KOPT-K1 (cell line): ENCODE data around the gene PUM2.
A peak's percentile ranks its signal among the peaks of the same experiment; 100 is the strongest.

ENCODE experiments used
- H3K27ac ChIP-seq: fragments of 200-600 bp; sonication (generic); 2 replicates; pipeline ENCODE4 v1.5.1; 2016; ENCODE audit warnings: antibody characterized with exemption, mild to moderate bottlenecking, low read depth, low read length; ENCODE audit not compliant: poor library complexity, severe bottlenecking
- H3K36me3 ChIP-seq: fragments of 200-600 bp; sonication (generic); 2 replicates; pipeline ENCODE4 v1.5.1; 2017; ENCODE audit warnings: antibody characterized with exemption, mild to moderate bottlenecking, low read length, moderate library complexity; ENCODE audit not compliant: insufficient read depth
- H3K9me3 ChIP-seq: fragments of 200-600 bp; sonication (generic); 2 replicates; pipeline ENCODE4 v1.5.1; 2017; ENCODE audit warnings: antibody characterized with exemption, low read length, mild to moderate bottlenecking; ENCODE audit not compliant: insufficient read depth, poor library complexity, severe bottlenecking

Gene PUM2, protein sequence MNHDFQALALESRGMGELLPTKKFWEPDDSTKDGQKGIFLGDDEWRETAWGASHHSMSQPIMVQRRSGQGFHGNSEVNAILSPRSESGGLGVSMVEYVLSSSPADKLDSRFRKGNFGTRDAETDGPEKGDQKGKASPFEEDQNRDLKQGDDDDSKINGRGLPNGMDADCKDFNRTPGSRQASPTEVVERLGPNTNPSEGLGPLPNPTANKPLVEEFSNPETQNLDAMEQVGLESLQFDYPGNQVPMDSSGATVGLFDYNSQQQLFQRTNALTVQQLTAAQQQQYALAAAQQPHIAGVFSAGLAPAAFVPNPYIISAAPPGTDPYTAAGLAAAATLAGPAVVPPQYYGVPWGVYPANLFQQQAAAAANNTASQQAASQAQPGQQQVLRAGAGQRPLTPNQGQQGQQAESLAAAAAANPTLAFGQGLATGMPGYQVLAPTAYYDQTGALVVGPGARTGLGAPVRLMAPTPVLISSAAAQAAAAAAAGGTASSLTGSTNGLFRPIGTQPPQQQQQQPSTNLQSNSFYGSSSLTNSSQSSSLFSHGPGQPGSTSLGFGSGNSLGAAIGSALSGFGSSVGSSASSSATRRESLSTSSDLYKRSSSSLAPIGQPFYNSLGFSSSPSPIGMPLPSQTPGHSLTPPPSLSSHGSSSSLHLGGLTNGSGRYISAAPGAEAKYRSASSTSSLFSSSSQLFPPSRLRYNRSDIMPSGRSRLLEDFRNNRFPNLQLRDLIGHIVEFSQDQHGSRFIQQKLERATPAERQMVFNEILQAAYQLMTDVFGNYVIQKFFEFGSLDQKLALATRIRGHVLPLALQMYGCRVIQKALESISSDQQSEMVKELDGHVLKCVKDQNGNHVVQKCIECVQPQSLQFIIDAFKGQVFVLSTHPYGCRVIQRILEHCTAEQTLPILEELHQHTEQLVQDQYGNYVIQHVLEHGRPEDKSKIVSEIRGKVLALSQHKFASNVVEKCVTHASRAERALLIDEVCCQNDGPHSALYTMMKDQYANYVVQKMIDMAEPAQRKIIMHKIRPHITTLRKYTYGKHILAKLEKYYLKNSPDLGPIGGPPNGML

DNA sequence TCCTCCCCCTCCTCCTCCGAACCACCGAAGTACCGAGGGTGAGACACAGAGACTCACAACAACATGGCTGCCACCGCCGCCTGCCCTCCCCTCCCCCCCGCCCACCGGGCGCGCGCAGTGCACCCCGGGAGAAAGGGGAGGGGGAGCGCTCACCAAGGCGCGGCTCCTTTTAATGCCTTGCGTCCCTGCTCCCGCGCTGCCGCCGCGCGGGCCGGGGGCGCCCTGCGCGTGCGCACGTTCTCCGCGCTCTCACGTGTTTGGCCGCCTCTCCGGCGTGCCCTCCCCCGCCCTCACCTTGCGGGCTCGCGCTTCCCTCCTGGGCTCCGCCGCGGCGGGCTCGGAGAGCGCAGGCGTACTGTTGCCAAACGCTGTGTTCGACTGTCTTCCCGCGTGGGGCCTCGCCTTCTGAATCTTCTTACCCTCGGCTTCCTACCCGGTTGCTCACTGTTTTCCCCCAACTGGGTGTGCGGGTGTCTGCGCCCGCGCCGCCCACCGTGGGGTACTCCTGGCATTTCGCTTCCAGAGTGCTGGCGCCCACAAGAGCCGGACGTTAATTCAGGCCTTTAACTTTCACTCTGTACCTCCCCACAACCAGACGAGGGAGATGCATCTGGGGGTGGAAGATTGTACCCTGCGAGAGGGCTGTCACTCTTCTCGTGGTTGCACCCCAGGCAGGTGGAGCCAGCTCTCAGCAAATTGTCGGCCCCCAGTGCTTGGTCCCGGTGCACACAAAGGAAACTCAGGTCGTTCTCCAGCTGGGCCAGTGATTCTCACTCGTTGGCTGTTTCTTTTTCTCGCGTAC, at the start of gene PUM2:
PUM2 (minus strand) TSS at position 92 of the 802 bp plus-strand sequence. CDS start 23,484 bp downstream, outside the sequence.
- H3K36me3 ChIP-seq = peaks cover 24% of the 10 kb centered on the region
- H3K27ac ChIP-seq = peak within 1 kb of the TSS; percentile 98
- H3K9me3 ChIP-seq = no peaks in the 10 kb centered on the region

DNA sequence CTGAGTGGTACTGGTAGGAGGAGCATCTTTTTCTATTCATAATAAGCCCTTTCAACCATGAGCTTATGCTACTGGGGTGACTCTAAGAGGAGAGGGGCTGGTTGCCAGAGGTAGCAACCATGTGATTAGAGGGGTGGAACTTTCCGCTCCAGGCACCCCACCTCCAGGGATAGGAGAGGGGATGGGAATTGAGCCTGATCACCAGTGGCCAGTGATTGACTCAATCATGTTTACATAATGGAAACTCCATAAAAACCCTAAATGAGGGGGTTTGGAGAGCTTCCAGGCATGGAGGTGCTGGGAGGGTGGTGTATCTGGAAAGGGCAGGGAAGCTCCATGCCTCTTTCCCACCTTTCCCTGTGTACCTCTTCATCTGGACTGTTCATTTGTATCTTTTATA, 49.7 kb upstream of the PUM2 start:
- Histone ChIP-seq H3K36me3 (no peaks in the 10 kb centered on the region), H3K9me3 (no peaks in the 10 kb centered on the region), H3K27ac (no peak overlapping the region)

DNA sequence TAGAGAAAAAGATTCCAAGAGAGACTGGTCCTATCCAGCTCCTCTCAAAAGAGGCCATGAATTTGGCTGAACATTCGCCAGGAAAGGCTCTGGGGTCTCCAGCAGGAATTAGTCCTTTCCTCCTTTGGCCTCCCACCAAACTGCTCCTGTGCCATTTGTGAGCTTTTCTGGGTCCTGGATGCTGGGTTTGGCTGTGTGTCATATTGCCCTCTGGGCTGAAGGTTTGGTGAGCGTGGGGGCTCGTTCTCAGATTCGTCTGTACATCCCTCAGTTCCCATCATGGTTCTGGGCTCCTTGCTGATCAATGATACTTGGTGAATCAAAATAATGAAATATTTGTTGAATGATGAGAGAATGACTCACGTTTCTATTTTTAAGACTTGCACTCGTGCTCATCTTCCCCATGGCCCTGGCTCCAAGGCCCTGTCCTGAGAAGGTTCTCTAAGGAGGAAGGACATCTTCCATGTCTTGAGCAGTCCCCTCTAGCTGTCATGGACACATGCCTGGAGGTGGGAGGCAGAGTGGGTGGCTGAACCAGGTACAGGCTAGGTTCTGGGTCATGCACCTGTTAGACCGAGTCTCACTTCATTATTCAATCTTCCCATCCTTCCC, 48.4 kb upstream of the PUM2 start:
- Histone ChIP-seq H3K27ac (no peak overlapping the region), H3K9me3 (no peaks in the 10 kb centered on the region), H3K36me3 (no peaks in the 10 kb centered on the region)

DNA sequence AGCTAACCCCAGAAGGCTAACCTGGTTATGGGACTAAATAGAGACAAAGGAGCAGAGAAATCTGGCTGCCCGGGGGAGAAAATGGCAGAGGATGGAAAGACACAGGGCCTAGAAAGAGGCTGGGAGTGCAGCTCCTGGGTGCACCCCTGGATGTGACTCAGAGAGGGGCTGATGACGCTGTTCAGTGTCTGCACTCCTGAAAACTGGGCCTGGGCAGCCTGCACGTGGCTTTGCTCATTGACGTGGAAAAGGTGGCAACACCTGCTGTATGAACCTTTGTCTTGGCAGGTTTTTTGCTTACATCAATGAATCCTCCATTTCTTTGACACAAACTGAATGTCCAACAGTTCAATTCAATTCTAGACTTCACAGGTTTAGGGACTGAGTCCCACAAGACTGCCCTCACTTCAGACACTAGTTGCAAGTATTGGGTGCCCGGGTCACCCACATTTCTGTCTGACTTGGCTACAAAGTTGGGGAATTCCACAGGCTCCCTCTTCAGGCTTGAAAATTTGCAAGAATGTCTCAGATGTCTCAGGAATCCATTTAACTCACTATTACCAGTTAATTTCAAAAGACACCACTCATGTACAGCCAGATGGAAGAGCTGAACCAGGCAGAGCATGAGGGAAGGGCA, 47.3 kb upstream of the PUM2 start:
- H3K27ac ChIP-seq = no peak overlapping the region
- no peaks in the 10 kb centered on the region for H3K9me3 ChIP-seq
- no peaks in the 10 kb centered on the region for H3K36me3 ChIP-seq

DNA sequence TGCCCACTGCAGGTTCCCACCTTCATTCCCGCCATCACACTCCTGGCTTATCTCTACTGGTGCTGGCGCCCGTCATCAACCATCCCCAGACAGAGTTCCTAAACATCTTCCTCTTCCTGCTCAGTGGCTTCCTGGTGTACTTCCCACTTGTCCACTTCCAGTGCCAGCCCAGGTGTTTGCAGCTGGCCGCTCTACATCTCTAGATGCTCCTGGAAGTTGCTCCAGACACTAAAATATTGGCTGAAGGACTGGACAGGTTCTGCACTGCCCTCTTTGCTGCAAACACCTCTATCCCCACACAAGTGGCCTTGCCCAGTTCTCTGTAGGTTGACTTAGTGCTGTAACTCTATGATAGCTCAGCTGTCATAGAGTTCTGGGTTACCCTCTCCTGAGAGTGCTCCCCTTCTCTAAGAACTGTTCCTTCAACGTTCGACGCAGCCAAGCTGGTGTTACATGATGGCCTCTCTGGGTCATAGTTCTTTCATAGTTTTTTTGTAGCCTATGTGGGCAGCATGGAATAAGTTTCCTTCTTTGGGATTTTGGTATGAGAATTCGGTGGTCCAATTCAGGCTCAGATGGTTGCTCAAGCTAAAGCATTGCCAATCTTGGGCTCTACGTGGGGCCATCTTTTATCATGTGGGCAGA, 45.8 kb upstream of the PUM2 start:
- Histone ChIP-seq H3K9me3 (no peaks in the 10 kb centered on the region), H3K27ac (no peak overlapping the region), H3K36me3 (no peaks in the 10 kb centered on the region)

DNA sequence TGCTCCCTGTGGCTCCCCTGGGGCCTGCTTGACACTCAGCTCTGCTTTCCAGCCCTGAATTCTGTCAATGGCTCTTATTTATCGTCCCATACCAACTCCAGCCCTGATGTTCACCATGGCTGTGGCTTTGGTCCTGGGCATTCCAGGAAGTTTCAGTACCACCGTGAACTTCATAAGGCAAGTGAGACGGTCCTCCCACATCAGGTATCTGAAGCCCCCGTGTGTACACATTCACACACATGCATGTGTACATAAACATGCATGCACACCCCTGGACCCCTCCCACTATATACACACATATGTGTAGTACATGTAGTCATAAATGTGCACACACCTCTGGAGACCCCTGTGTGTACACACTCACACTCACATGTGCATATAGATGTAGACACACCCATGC, 43.3 kb upstream of the PUM2 start:
- H3K9me3 ChIP-seq = no peaks in the 10 kb centered on the region
- H3K36me3 ChIP-seq = no peaks in the 10 kb centered on the region
- H3K27ac ChIP-seq = no peak overlapping the region

DNA sequence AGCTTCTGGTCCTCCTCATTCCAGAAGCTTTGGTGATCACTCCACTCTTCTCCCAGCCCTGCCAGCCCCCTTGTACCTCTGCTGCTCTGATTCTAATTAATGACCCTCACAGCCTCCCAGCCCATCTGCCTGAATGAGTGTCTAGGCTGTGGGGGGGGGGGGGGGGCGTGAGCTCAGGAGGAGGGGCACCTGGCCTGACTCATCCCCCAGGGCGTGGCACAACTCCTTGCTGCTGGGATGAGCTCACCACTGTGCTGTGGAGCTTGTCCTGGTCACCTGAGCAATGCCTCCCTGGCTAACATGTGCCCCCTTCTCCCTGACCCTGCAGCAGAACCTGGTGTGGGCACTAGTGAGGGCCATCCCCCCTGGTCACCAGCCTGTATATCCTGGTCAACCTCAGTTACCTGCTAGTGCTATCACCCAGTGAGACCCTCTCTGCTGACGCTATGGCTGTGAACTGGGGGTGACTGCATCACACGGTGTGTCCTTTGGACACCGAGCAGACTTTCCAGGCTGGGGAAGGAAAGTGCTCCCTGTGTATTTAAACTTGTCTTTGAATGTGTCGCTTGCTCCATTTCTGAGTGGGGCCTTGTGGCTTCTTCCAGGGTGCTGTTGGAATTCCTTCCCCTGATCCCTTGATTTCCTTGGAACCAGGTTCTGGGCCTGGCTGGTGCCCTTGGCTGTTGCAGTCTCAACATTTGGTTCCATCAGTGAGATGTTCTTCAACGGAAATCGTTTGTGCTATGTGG, 41.5 kb upstream of the PUM2 start:
- Histone ChIP-seq H3K27ac (no peak overlapping the region), H3K9me3 (no peaks in the 10 kb centered on the region), H3K36me3 (no peaks in the 10 kb centered on the region)

DNA sequence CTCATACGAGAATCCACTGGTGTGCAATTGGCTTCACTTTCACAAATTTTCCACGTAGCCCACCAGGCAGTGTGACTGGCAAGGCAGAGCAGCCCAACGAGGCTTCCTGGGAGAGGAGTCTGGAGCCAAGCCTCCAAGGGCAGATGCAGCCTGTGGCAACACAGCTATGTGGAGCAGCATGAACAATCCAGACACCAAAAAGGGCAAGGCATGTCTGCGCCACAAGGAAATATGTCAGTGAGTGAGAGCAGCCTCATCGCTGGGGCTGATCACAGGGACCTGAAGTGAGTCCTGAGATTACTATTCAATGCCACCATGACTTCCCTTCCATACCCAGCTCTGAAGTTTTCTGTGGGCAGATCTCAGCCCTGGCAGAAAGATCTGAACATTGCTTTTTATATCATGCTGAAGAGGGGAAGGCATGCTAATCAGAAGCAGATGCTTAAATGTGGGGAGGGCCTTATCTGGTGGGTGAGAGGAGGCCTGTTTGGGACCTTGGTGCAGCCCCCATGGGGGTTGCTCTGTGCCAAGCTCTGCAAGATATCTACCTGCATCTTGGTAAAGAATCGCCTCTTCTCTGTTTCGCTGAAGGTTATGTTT, 40.0 kb upstream of the PUM2 start:
- H3K9me3 ChIP-seq = no peaks in the 10 kb centered on the region
- H3K27ac ChIP-seq = no peak overlapping the region
- H3K36me3 ChIP-seq = no peaks in the 10 kb centered on the region

DNA sequence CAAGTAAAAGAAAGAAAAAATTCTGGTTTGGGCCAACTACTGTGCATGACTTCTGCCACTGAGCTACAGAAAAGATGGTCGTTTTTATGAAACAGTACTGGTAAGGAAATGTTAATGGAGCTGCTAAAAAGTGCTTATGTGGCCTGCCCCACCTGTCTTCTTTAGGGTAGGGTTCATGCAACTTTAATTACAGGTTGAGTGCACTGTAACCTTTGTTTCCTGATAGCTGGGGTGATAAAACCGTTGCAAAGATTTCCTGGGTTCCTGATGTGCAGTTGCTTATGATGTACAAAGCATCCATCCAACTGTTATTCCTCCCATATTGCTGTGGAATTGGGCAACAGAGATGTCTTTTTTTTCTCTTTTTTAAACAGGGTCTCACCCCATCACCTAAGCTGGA, 34.3 kb upstream of the PUM2 start:
- H3K27ac ChIP-seq = no peak overlapping the region
- H3K9me3 ChIP-seq = no peaks in the 10 kb centered on the region
- no peaks in the 10 kb centered on the region for H3K36me3 ChIP-seq

DNA sequence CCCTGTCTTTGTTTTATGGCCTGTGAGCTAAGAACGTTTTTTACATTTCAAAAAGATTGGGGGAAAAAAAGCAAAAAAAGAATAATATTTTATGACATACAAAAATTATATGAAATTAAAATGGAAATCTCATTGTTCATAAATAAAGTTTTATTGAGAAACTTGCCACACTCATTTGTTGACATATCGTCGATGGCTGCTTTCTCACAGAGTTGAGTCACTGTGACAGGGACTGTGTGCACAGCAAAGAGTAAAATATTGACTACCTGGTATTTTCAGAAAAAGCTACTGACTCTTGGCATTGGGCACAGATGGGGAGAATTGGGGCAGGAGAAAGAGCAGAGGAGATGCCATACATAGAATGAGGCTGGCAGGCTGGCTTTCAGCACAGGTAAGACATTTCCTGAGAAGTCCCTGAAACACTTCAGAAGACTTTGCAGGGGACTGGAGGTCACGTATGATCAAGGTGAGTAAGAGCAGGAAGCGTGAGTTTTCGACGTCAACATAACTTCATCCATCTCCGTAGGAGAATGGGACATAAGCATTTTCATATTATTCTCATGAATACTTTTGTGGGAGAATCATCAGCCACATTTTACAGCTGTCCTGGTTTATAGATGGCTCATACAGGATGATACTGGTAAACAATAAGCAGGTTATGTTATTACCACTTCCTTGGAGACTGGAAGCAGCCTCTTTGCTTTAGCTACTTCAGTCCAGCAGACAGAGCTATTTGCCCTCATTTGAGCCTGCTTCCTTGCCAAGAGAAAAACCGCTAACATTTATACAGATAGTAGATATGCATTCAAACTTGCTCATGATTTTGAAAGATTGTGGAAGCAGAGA, 32.5 kb upstream of the PUM2 start:
- Histone ChIP-seq H3K27ac (no peak overlapping the region), H3K36me3 (no peaks in the 10 kb centered on the region), H3K9me3 (no peaks in the 10 kb centered on the region)

DNA sequence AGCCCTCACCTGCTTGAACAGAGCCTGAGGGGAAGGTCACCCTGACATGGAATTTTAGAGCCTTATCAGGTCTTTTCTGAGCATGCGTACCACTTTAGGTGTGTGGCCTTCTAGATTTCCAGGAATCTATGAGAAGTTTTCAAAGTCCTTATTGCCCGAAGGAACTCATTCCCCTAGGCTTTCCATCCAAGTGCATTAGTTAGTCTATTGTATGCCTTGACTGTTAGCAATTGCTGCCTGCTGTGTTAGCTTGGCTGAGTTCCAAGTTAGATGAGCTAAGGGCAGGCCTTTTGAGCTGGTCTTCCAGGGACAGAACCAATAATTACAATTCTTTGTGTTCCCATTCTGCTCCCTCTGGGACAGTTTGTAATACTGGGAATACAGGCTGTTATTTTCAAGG, 30.8 kb upstream of the PUM2 start:
- no peaks in the 10 kb centered on the region for H3K36me3 ChIP-seq
- H3K27ac ChIP-seq = no peak overlapping the region
- no peaks in the 10 kb centered on the region for H3K9me3 ChIP-seq

DNA sequence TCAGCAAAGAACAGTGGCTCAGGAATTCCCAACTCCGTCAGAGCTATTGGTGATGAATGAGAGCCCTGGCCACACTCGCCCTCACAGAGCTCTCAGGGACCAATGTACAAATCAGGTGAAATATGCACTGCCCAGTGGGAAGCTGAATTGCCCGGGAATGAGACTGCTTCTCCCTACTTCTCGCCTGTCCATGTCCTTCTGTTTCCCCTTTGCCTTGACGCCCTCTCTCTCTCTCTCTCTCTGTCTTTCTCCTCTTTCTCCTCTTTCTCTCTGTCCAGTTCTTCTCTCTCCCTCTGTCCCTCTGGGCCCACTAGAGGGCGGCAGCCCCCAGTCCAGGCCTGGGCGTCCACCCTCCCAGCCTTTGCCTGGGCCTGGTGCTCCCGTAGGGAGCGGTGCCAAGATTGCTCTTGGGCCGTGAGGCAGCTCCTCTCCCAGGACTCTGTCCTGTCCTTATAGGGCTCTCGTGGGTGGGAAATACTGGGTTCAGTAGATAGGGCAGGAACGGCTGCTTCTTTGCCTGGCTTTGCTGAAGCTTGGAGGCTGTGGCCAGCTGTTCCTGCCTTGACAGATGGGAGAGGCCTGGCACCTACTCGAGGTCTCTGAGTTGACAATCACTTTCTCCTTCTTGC, 28.4 kb upstream of the PUM2 start:
- Histone ChIP-seq H3K36me3 (no peaks in the 10 kb centered on the region), H3K9me3 (no peaks in the 10 kb centered on the region), H3K27ac (no peak overlapping the region)
